CD14-positive monocyte (primary cell): ENCODE measurements around the gene SHROOM3. TPM values are rescaled to one million over a fixed set of nuclear protein-coding genes. Genes with fewer than 3 reads are reported as not detected.

Source experiments
- DNase-seq, 3 donors: peaks; one replicate each; pipeline ENCODE4 v3.0.0-alpha.2; 2011 to 2022
- H2AFZ ChIP-seq: 2 replicates; pipeline ENCODE4 v1.6.0; 2012; ENCODE audit warnings: mild to moderate bottlenecking, low read depth, low read length, inconsistent platforms; ENCODE audit not compliant: insufficient read depth, poor library complexity, severe bottlenecking
- H3K27ac ChIP-seq, 2 donors: 1 replicate in 1 of 2; 2 replicates in 1 of 2; pipeline ENCODE4 v1.5.1; 2012 to 2013; ENCODE audit warnings: low read length in 2 of 2, control low read depth in 1 of 2, inconsistent platforms in 1 of 2, low read depth in 1 of 2, mild to moderate bottlenecking in 1 of 2
- H3K27me3 ChIP-seq, 2 donors: one replicate each; pipeline versions ENCODE4 v1.6.0 to v1.6.1; 2011 to 2013; ENCODE audit warnings: low read length in 2 of 2; ENCODE audit not compliant: control insufficient read depth in 2 of 2, insufficient read depth in 2 of 2
- H3K36me3 ChIP-seq, 2 donors: replicated peaks in 1 of 2; 1 replicate in 1 of 2; 2 replicates in 1 of 2; pipeline versions ENCODE4 v1.5.1 to v1.6.1; 2012 to 2013; ENCODE audit warnings: low read length in 2 of 2, control low read depth in 1 of 2, inconsistent platforms in 1 of 2, mild to moderate bottlenecking in 1 of 2; ENCODE audit not compliant: insufficient read depth in 2 of 2, control insufficient read depth in 1 of 2
- H3K4me1 ChIP-seq, 2 donors: 1 replicate in 1 of 2; 2 replicates in 1 of 2; pipeline versions ENCODE4 v1.5.1 to v1.6.1; 2012 to 2013; ENCODE audit warnings: low read length in 2 of 2, control low read depth in 1 of 2, inconsistent platforms in 1 of 2, mild to moderate bottlenecking in 1 of 2, moderate library complexity in 1 of 2; ENCODE audit not compliant: insufficient read depth in 2 of 2, control insufficient read depth in 1 of 2
- H3K4me2 ChIP-seq: replicated peaks from 2 replicates; pipeline ENCODE3; 2012; ENCODE audit warnings: low read length, moderate library complexity, mild to moderate bottlenecking; ENCODE audit not compliant: poor library complexity, severe bottlenecking; ENCODE audit errors: extremely low read depth
- H3K4me3 ChIP-seq, 3 experiments: fragments of 200-600 bp in 1 of 3; sonication (generic) in 1 of 3; replicated peaks in 1 of 3; 1 replicate in 2 of 3; 2 replicates in 1 of 3; pipeline ENCODE4 v1.5.1; 2011 to 2013; ENCODE audit warnings: low read length in 3 of 3, mild to moderate bottlenecking in 3 of 3, control low read depth in 2 of 3, low read depth in 2 of 3, inconsistent platforms in 1 of 3, moderate library complexity in 1 of 3
- H3K79me2 ChIP-seq: 2 replicates; pipeline ENCODE4 v1.6.0; 2012; ENCODE audit warnings: mild to moderate bottlenecking, control low read depth, inconsistent platforms, low read length, moderate library complexity; ENCODE audit not compliant: insufficient read depth
- H3K9ac ChIP-seq: 2 replicates; pipeline ENCODE4 v1.6.0; 2017; ENCODE audit warnings: low read length, mild to moderate bottlenecking; ENCODE audit not compliant: insufficient read depth, poor library complexity, severe bottlenecking
- H3K9me3 ChIP-seq, 2 donors: replicated peaks in 1 of 2; 1 replicate in 1 of 2; 2 replicates in 1 of 2; pipeline versions ENCODE4 v1.5.1 to v1.6.1; 2012 to 2013; ENCODE audit warnings: low read length in 2 of 2, control low read depth in 1 of 2; ENCODE audit not compliant: control insufficient read depth in 1 of 2, insufficient read depth in 1 of 2
- H4K20me1 ChIP-seq: 2 replicates; pipeline ENCODE4 v1.6.0; 2012; ENCODE audit warnings: mild to moderate bottlenecking, low read length, control low read depth, moderate library complexity; ENCODE audit not compliant: insufficient read depth
- H3K27ac Mint-ChIP-seq, 7 donors: one replicate each; pipeline ENCODE4 v1.8.0; 2020; ENCODE audit warnings: mild to moderate bottlenecking in 7 of 7, mixed read lengths in 7 of 7, moderate library complexity in 6 of 7, inconsistent platforms in 2 of 7
- H3K27me3 Mint-ChIP-seq, 3 donors: one replicate each; pipeline ENCODE4 v1.8.0; 2021 to 2022; ENCODE audit warnings: low read depth in 3 of 3, mild to moderate bottlenecking in 3 of 3, mixed read lengths in 3 of 3, moderate library complexity in 3 of 3, inconsistent platforms in 1 of 3
- H3K36me3 Mint-ChIP-seq, 2 donors: one replicate each; pipeline ENCODE4 v1.8.0; 2020; ENCODE audit warnings: mixed read lengths in 2 of 2, inconsistent platforms in 1 of 2, mild to moderate bottlenecking in 1 of 2
- H3K4me1 Mint-ChIP-seq: one replicate; pipeline ENCODE4 v1.8.0; 2020; ENCODE audit warnings: mild to moderate bottlenecking, mixed read lengths
- H3K4me3 Mint-ChIP-seq, 2 donors: one replicate each; pipeline ENCODE4 v1.8.0; 2020; ENCODE audit warnings: mild to moderate bottlenecking in 2 of 2, mixed read lengths in 2 of 2, moderate library complexity in 1 of 2
- H3K9me3 Mint-ChIP-seq, 7 donors: one replicate each; pipeline ENCODE4 v1.8.0; 2020 to 2022; ENCODE audit warnings: mixed read lengths in 7 of 7, mild to moderate bottlenecking in 6 of 7, moderate library complexity in 6 of 7, inconsistent platforms in 2 of 7
- WGBS: methylation state at CpG from one replicate; pipeline ENCODE4 v1.1.5; 2013; ENCODE audit warnings: missing lambda C conversion rate; ENCODE audit not compliant: insufficient coverage; 5-methylcytosine and 5-hydroxymethylcytosine counted together
- intact Hi-C, 2 donors: fragments of 100-400 bp; cut with micrococcal nuclease; formaldehyde crosslinking; loops; one replicate each; pipeline versions ENCODE4 v1.15.0 to v1.15.1; 2023
- polyA plus RNA-seq, 3 donors: library from polyadenylated mRNA; depleted of rRNA in 1 of 3; unstranded in 2 of 3; stranded (reverse) in 1 of 3; fragments of 300-500 nt in 2 of 3; fragments of >200 nt in 1 of 3; fragmentation: Illumina TruSeq in 2 of 3; gene quantifications; 1 replicate in 2 of 3; 2 replicates in 1 of 3; pipeline ENCODE4 v1.2.3, GENCODE V29; 2012 to 2021
- TF ChIP-seq, protein P1 (sequence below): fragments of 200-600 bp; IDR thresholded peaks from one replicate; pipeline ENCODE4 v1.8.0; 2022; ENCODE audit warnings: antibody characterized with exemption, mild to moderate bottlenecking

Gene SHROOM3
- polyA plus RNA-seq, 3 donors = not detected

DNA sequence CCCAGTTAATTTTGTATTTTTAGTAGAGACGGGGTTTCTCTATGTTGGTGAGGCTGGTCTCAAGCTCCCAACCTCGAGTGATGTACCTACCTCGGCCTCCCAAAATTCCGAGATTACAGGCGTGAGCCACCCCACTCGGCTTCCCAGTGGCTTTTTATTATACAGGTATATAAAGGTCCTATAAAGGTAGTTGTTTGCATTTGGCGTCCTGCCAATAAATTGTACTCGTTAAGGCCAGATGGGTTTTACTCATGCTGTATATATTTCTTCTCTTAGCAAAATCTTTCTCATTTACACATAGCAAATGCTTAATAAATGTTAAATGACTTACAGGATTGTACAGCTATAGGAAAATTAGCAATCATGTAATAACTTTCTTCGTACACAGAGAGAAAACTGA lies 6.9 kb downstream of the SHROOM3 start:
- Mint-ChIP-seq H3K4me1 (no peaks in the 10 kb centered on the region), H3K27ac (no peak overlapping the region), H3K27me3 (peaks cover 0 to 5% (median 3%) of the 10 kb centered on the region in 3 donors)

DNA sequence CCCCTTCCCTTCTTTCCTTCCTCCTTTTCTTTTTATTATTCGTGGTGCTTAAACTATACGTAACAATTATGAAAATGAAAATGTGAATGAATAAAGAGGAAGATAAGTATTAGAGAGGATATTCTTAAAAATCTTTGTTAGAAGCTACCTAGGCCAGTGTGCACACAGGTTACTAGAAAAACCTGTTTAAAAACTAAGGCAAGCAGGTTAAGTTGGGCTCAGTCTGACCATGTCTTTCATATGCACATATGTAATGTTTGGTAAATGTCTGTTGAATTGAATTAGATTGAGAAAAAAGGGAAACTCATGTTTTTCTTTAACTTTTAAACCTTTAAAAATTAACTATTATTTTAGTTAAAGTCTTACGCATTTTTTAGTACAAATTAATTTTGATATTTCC lies 7.8 kb downstream of the SHROOM3 start:
- no CpG with 5 or more reads among the region's 3 CpGs for WGBS
- no peaks in the 10 kb centered on the region for H4K20me1 ChIP-seq
- H3K36me3 Mint-ChIP-seq = no peaks in the 10 kb centered on the region
- no peaks in the 10 kb centered on the region for H3K9me3 Mint-ChIP-seq
- H3K79me2 ChIP-seq = no peaks in the 10 kb centered on the region
- no peak overlapping the region for H3K4me3 ChIP-seq
- H3K9me3 ChIP-seq = no peaks in the 10 kb centered on the region
- H3K27me3 ChIP-seq = no peaks in the 10 kb centered on the region
- no peaks in the 10 kb centered on the region for H3K36me3 ChIP-seq
- no peak overlapping the region for H3K27ac Mint-ChIP-seq
- intact Hi-C loops = no loop called here
- no peak overlapping the region for H2AFZ ChIP-seq
- no peak overlapping the region for H3K4me2 ChIP-seq
- TF ChIP-seq, protein P1, sequence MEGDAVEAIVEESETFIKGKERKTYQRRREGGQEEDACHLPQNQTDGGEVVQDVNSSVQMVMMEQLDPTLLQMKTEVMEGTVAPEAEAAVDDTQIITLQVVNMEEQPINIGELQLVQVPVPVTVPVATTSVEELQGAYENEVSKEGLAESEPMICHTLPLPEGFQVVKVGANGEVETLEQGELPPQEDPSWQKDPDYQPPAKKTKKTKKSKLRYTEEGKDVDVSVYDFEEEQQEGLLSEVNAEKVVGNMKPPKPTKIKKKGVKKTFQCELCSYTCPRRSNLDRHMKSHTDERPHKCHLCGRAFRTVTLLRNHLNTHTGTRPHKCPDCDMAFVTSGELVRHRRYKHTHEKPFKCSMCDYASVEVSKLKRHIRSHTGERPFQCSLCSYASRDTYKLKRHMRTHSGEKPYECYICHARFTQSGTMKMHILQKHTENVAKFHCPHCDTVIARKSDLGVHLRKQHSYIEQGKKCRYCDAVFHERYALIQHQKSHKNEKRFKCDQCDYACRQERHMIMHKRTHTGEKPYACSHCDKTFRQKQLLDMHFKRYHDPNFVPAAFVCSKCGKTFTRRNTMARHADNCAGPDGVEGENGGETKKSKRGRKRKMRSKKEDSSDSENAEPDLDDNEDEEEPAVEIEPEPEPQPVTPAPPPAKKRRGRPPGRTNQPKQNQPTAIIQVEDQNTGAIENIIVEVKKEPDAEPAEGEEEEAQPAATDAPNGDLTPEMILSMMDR = no peak
- no peak overlapping the region for H3K9ac ChIP-seq
- H3K4me1 ChIP-seq = no peaks in the 10 kb centered on the region
- H3K4me1 Mint-ChIP-seq = no peaks in the 10 kb centered on the region
- no peak overlapping the region for H3K27ac ChIP-seq
- no peak overlapping the region for H3K4me3 Mint-ChIP-seq
- no peak for DNase-seq
- peaks cover 0 to 5% (median 1%) of the 10 kb centered on the region in 3 donors for H3K27me3 Mint-ChIP-seq

More for the DNA sequence above, 6.9 kb downstream of the SHROOM3 start:
- intact Hi-C loops = no loop called here
- Histone ChIP-seq H3K79me2 (no peaks in the 10 kb centered on the region), H3K36me3 (no peaks in the 10 kb centered on the region), H3K4me1 (no peaks in the 10 kb centered on the region), H3K27me3 (peaks cover 0 to 2% of the 10 kb centered on the region in 2 donors), H3K9ac (no peak overlapping the region), H3K4me3 (no peak overlapping the region), H3K27ac (no peak overlapping the region), H3K4me2 (no peak overlapping the region), H2AFZ (no peak overlapping the region), H3K9me3 (no peaks in the 10 kb centered on the region), H4K20me1 (no peaks in the 10 kb centered on the region)
- no peak overlapping the region for H3K4me3 Mint-ChIP-seq
- H3K9me3 Mint-ChIP-seq = no peaks in the 10 kb centered on the region
- H3K36me3 Mint-ChIP-seq = no peaks in the 10 kb centered on the region
- TF ChIP-seq, protein P1 = no peak
- WGBS = no CpG with 5 or more reads among the region's 9 CpGs
- no peak for DNase-seq
